WTC11 (cell line): ENCODE results near the gene NFATC2. TPM values are rescaled to one million over a fixed set of nuclear protein-coding genes. Genes with fewer than 3 reads are reported as not detected.

Experiments
- ATAC-seq: fragments of 200-7000 bp; cut with Tn5 transposase; 2 replicates; pipeline ENCODE4 v1.10.0; 2021; ENCODE audit warnings: mild to moderate bottlenecking, moderate library complexity
- CTCF ChIA-PET: fragments of 300-600 bp; sonication (Branson Sonifier 250); formaldehyde crosslinking; loops from one replicate; lab custom pipeline; 2021; ENCODE audit warnings: antibody characterized with exemption; lab: Charles Lee
- POLR2A ChIA-PET: fragments of 350-600 bp; sonication (Branson Sonifier 250); formaldehyde crosslinking; loops from one replicate; lab custom pipeline; 2021; ENCODE audit warnings: antibody characterized with exemption; lab: Charles Lee
- DNase-seq: peaks from one replicate; pipeline ENCODE4 v3.0.0; 2021; ENCODE audit warnings: low spot score
- H3K27ac Mint-ChIP-seq: 2 replicates; pipeline ENCODE4 v1.8.0; 2021; ENCODE audit warnings: mixed read lengths
- H3K27me3 Mint-ChIP-seq: 2 replicates; pipeline ENCODE4 v1.8.0; 2021; ENCODE audit warnings: low read depth, mild to moderate bottlenecking, moderate library complexity, mixed read lengths
- H3K36me3 Mint-ChIP-seq: 2 replicates; pipeline ENCODE4 v1.8.0; 2021; ENCODE audit warnings: mixed read lengths
- H3K4me1 Mint-ChIP-seq: 2 replicates; pipeline ENCODE4 v1.8.0; 2022; ENCODE audit warnings: mixed read lengths
- H3K4me3 Mint-ChIP-seq: 2 replicates; pipeline ENCODE4 v1.8.0; 2021; ENCODE audit warnings: mild to moderate bottlenecking, moderate library complexity, mixed read lengths
- H3K9me3 Mint-ChIP-seq: 2 replicates; pipeline ENCODE4 v1.8.0; 2021; ENCODE audit warnings: mixed read lengths
- E2F1 ChIP-seq: sonication (generic); formaldehyde crosslinking; IDR thresholded peaks from 2 replicates; pipeline ENCODE4 v1.8.0; 2022; ENCODE audit warnings: mild to moderate bottlenecking, missing genetic modification reagents
- E2F5 ChIP-seq: sonication (generic); formaldehyde crosslinking; IDR thresholded peaks from 2 replicates; pipeline ENCODE4 v1.8.1; 2022; ENCODE audit warnings: mild to moderate bottlenecking, moderate library complexity, missing genetic modification reagents
- FOXK1 ChIP-seq: sonication (generic); formaldehyde crosslinking; IDR thresholded peaks from 2 replicates; pipeline ENCODE4 v1.8.0; 2022; ENCODE audit warnings: mild to moderate bottlenecking, moderate library complexity, missing genetic modification reagents
- GTF2I ChIP-seq: fragments of 250-450 bp; sonication (Bioruptor Pico); conservative IDR thresholded peaks from 2 replicates; pipeline ENCODE4 v1.4.0; 2021; ENCODE audit warnings: mild to moderate bottlenecking
- HMGA2 ChIP-seq: fragments of 250-450 bp; sonication (Bioruptor Pico); IDR thresholded peaks from 2 replicates; pipeline ENCODE4 v1.4.0; 2021; ENCODE audit warnings: mild to moderate bottlenecking, moderate library complexity
- MXD4 ChIP-seq: fragments of 250-450 bp; sonication (Bioruptor Pico); IDR thresholded peaks from 2 replicates; pipeline ENCODE4 v1.8.0; 2021; ENCODE audit warnings: mild to moderate bottlenecking, moderate library complexity, borderline replicate concordance
- NFE2L1 ChIP-seq: sonication (generic); formaldehyde crosslinking; IDR thresholded peaks from 2 replicates; pipeline ENCODE4 v1.8.1; 2023; ENCODE audit warnings: missing genetic modification reagents
- NFYB ChIP-seq: sonication (generic); formaldehyde crosslinking; conservative IDR thresholded peaks from 2 replicates; pipeline ENCODE4 v1.8.0; 2022; ENCODE audit warnings: low read depth, missing genetic modification reagents
- PREB ChIP-seq: sonication (generic); formaldehyde crosslinking; IDR thresholded peaks from 2 replicates; pipeline ENCODE4 v1.8.1; 2022; ENCODE audit warnings: mild to moderate bottlenecking, missing genetic modification reagents, moderate library complexity, borderline replicate concordance
- PRRX2 ChIP-seq: fragments of 250-450 bp; sonication (Bioruptor Pico); IDR thresholded peaks from 2 replicates; pipeline ENCODE4 v1.8.0; 2021; ENCODE audit warnings: mild to moderate bottlenecking
- RORB ChIP-seq: fragments of 250-450 bp; sonication (Bioruptor Pico); IDR thresholded peaks from 2 replicates; pipeline ENCODE4 v1.9.0; 2021; ENCODE audit warnings: mild to moderate bottlenecking
- SMAD4 ChIP-seq: sonication (generic); formaldehyde crosslinking; IDR thresholded peaks from 2 replicates; pipeline ENCODE4 v1.8.0; 2022; ENCODE audit warnings: mild to moderate bottlenecking, missing genetic modification reagents
- SOX15 ChIP-seq: fragments of 250-450 bp; sonication (Bioruptor Pico); IDR thresholded peaks from 2 replicates; pipeline ENCODE4 v1.9.0; 2021; ENCODE audit warnings: mild to moderate bottlenecking
- ZBTB21 ChIP-seq: sonication (generic); formaldehyde crosslinking; IDR thresholded peaks from 2 replicates; pipeline ENCODE4 v1.8.1; 2023; ENCODE audit warnings: mild to moderate bottlenecking, missing genetic modification reagents, borderline replicate concordance
- ZNF232 ChIP-seq: sonication (generic); formaldehyde crosslinking; IDR thresholded peaks from 2 replicates; pipeline ENCODE4 v1.8.0; 2022; ENCODE audit warnings: mild to moderate bottlenecking, missing genetic modification reagents
- ZNF317 ChIP-seq: sonication (generic); formaldehyde crosslinking; IDR thresholded peaks from 2 replicates; pipeline ENCODE4 v1.8.1; 2023; ENCODE audit warnings: low read depth, mild to moderate bottlenecking, moderate library complexity, missing genetic modification reagents, borderline replicate concordance
- ZNF396 ChIP-seq: fragments of 250-450 bp; sonication (Bioruptor Pico); IDR thresholded peaks from 2 replicates; pipeline ENCODE4 v1.8.0; 2021; ENCODE audit warnings: mild to moderate bottlenecking, moderate library complexity, borderline replicate concordance
- ZNF512 ChIP-seq: sonication (generic); formaldehyde crosslinking; IDR thresholded peaks from 2 replicates; pipeline ENCODE4 v1.8.1; 2022; ENCODE audit warnings: missing genetic modification reagents, borderline replicate concordance
- ZNF532 ChIP-seq: fragments of 250-450 bp; sonication (Bioruptor Pico); IDR thresholded peaks from 2 replicates; pipeline ENCODE4 v1.9.0; 2021; ENCODE audit warnings: mild to moderate bottlenecking, borderline replicate concordance
- total RNA-seq: library from RNA; stranded (reverse); gene quantifications from 3 replicates; pipeline ENCODE4 v1.2.3, GENCODE V29; 2021

The NFATC2 gene
- total RNA-seq, 1 experiment from 2014 or later, result 1.7 TPM

- Mint-ChIP-seq H3K36me3 (no peaks in the 10 kb centered on the region), H3K27me3 (no peaks in the 10 kb centered on the region), H3K9me3 (no peaks in the 10 kb centered on the region), H3K27ac (no peak overlapping the region)
- POLR2A ChIA-PET, result no interaction called here
- no peak for ATAC-seq
- no peak for TF ChIP-seq NFE2L1 (CRISPR knock-in tag)
- TF ChIP-seq E2F5 (CRISPR knock-in tag), result no peak
- TF ChIP-seq ZNF532 (CRISPR knock-in tag), result no peak
- no peak for TF ChIP-seq ZNF512 (CRISPR knock-in tag)
- no peak for TF ChIP-seq E2F1 (CRISPR knock-in tag)
- TF ChIP-seq ZNF232, result no peak
- no peak for TF ChIP-seq GTF2I (CRISPR knock-in tag)
- no peak for TF ChIP-seq ZNF317 (CRISPR knock-in tag)
- TF ChIP-seq MXD4 (CRISPR knock-in tag), result no peak
- no peak for TF ChIP-seq FOXK1
- TF ChIP-seq NFYB (CRISPR knock-in tag), result no peak
- TF ChIP-seq ZBTB21 (CRISPR knock-in tag), result no peak
- TF ChIP-seq PRRX2, result no peak
- no peak for TF ChIP-seq SOX15
- no peak for TF ChIP-seq RORB
- TF ChIP-seq SMAD4 (CRISPR knock-in tag), result no peak
- TF ChIP-seq PREB (CRISPR knock-in tag), result no peak
- no peak for TF ChIP-seq HMGA2 (CRISPR knock-in tag)
- TF ChIP-seq ZNF396 (CRISPR knock-in tag), result no peak
- TF ChIP-seq, all 79 proteins: peak for 0
- H3K4me3 Mint-ChIP-seq, result no peak overlapping the region
- DNase-seq, result no peak
- 0 out of 2 replicates have a peak, but pooled peaks cover 4% of the 10 kb centered on the region for H3K4me1 Mint-ChIP-seq
- CTCF ChIA-PET, result no interaction called here
Measured at GRCh38 chr20:51439160-51439689, 103.3 kb downstream of the NFATC2 start.
